Muscle of back (tissue), 11 donors: ENCODE data around the gene PRLHR. TPM values are rescaled to one million over a fixed set of nuclear protein-coding genes. Genes with fewer than 3 reads are reported as not detected.
A peak's percentile ranks its signal among the peaks of the same experiment; 100 is the strongest.

Experiments
- DNase-seq, 3 donors: peaks; one replicate each; pipeline versions ENCODE4 v3.0.0 to v3.0.0-alpha.2; 2013
- polyA plus RNA-seq, 10 donors: library from polyadenylated mRNA; unstranded; fragments of 120-200 nt; gene quantifications; one replicate each; pipeline ENCODE4 v1.2.1, GENCODE V29; 2013; ENCODE audit not compliant: insufficient read length in 10 of 10

PRLHR gene
- polyA plus RNA-seq, 10 donors = 0.04 to 0.06 TPM; not detected in 8

DNA sequence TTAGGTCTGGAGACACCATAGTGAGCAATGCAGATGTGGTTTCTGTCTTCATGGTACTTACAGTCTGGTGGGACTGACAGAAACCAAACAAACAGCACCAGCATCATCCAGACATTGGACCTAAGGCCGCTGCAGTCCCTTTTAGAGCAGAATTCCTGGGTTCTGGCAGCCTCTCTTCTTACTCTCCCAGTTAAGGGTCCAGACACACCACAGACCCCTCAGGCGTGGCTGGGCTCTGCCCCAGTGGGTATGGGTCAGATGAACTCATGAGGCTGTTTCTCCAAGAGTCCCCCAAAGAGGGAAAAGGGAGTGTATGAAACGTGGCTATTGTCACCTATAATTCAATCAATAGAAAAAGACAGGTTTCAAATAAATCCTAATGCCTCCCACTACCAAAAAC, 31.3 kb downstream of the PRLHR start:
- no peak for DNase-seq

DNA sequence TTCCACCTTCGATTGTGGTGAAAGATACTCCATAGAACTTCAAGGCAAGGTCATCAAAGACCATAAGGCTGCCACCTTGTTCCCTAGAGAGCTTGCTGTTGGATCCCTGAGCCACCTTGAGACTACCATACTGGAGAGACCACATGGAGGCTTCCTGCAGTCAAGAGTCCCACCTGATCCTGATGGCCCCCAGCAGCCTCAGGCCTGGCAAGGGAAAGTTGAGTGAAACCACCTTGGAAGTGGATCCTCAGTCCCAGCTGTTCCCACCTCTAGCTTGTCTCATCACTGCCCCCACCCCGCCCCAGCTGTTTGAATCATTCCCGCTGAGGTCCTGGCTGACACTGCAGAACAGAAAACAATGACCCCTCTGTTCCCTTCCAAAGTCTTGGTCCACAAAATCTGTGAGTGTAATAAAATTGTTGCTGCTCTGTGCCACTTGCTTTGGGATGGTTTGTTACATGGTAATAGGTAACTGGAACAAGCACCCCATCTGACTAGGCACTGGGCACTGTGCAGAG, 32.0 kb downstream of the PRLHR start:
- peak in 1 of 3 donors; percentile 3 for DNase-seq

DNA sequence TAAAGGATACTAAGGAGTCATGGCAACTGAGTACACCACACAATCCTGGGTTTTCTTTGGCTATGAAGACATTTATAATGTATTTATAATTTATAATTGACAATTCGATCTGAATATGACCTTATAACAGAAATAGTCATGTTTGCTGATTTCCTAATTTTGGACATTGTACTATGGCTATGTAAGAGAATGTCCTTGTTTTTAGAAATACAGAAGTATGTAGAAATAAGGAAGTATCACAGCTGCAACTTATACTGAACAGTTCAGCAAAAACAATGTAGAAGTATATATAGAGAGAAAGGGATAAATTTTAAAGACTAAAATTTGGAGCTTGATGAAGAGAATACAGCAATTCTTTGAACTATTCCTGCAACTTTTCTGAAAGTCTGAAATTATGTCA, 32.6 kb downstream of the PRLHR start:
- no peak for DNase-seq

DNA sequence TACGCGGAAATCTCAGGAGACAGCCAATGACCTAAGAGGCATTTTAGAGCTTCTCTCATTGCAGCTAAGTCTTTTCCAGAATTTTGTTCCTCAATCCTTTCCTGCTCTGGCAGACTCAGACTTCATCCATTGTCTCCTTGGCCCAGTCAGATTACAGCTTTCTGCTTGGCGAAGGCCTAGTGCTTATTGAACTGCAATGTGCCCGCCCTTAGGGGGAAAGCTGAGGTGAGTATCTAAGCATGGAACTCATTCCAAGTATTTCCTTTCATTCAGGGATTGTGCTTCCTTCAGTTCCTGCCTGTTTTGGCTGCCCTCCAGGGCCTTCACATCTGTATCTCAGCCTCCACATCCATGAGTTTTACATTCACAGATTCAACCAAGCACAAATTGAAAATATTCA, 37.5 kb downstream of the PRLHR start:
- peak in 1 of 3 donors; percentile 11 for DNase-seq

DNA sequence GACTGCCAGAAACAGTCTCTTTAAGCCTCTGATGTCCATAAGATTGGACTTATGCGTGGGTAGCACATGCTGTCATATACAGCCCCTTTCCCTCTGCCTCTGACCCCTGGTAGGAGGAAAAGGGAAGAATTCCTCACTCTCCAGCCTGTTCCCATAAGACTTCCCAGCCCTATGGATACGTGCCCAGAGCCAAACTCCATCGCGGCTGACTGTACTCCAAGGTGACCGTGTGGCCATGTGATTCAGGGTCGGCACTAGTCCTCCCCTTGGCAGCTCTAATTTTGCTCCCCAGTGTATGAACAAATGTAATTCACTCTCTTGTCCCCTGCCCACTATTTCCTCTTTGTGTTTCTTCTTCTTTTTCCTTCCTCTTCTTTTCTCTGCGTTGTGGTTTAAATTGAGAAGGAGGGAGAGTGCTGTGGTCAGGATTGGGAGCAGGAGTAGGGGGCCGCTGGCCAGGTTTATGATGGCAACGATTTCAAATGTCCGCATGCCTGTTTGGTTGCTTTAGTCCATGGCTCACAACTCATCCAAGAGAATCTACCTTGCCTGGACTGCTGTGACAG, 43.8 kb downstream of the PRLHR start:
- peak in 1 of 3 donors; percentile 5 for DNase-seq

DNA sequence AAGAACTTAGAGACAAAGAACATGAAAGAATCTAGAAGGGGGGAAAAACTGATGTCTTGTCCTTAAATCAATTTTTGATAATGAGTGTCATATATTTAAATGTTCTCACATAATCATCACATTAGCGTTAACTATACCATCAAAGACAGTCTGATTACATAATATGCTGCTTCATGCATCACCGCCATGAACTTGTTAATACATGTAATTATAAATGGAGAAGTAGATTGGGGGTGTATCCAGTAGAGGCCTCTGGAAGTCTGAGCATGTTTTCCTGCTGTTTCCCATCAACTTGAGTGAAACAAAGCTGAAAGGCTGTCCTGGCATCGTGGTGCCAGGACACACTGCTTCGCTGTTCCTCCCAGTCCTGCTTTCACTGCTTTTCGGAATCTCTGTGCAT, 48.2 kb downstream of the PRLHR start:
- DNase-seq = no peak

DNA sequence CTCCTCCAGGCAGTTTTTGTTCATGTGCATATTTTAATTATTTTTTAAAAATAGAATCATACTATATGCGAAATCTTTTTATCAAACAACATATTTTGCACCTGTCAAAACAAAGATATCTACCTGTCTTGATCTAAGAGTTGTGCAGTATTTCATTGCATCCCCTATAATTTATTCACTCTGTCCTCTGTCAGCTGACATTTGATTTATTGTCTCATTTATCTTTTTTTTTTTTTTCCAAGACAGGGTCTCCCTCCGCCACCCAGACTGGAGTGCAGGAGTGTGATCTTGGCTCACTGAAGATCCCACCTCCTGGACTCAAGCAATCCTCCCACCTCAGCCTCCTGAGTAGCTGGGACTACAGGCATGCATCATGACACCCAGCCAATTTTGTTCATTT, 49.0 kb downstream of the PRLHR start:
- no peak for DNase-seq

DNA sequence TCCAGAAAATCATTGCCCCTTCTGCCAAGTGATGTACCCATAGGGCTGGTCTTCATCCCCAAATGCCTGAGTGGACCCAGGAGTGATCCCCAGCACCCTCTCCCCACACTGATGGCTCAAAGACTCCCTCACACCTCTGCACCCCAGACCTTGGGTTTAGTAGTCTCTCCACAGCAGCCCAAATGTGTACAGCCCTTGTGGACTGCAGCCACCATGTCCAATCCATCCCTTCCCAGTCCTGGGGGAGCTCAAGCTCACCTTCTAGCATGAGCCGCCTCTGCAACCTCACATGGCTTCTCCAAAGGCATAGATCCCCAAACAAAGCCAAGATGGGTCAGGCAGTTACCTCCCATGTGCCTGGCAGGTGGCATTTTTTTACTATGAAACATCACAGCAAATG, 50.1 kb downstream of the PRLHR start:
- no peak for DNase-seq

DNA sequence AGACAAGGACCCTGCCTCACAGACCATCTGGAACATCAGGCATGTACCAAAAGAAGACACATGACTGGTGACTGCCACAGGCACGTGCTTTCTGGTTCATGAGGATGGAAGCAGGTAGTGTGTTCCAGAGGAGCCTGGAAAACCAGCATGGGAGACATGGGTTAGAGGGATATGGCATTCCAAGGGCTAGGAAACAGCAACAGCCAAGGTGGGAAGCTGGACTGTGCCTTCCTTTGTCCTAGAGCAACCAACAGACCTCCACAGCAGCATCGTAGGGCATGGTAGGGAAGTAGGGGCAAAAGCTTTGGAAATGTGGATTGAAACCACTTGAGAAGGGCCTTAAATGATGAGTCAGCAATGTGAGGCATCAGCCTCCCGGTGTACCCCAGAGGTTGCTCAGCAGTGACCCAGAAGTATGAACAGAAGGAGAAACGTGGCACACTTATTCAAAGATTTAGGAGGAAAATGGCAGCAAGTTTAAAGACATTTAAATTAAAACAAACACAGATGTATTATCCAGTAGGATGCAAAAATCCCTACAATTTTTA, 51.0 kb downstream of the PRLHR start:
- no peak for DNase-seq

DNA sequence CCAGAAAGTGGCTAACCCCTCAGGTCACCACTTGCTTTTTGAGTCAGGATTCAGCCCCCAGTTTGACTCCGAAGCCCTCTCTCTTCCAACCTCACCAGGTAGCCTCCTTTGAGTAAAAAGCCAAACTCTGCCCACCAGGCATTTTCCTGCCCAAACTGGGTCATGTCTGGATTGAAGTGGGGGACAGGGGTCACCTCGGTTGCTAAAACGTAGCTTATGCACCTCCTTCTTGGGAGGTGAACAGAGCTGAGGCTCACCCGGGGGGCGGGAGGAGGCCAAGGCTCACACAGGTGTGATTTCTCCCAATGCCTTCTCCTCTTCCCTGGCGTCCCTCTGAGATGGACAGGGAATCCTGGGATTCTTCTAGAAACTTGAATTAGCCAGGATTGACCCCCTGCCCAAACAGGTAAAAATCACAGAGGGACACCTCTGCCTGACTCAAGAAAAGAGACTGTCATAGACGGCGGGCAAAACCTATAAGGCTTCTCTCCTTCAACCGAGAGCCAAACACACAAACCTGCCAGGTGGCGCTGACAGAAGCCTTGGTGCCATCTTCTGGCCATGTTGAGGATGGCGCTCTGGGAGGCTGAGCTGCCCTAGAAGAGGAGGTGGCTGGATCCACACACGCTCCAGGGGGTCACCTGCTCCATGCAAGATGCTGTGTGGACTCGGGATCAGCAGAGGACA, 51.6 kb downstream of the PRLHR start:
- DNase-seq = peak in 1 of 3 donors; percentile 14

DNA sequence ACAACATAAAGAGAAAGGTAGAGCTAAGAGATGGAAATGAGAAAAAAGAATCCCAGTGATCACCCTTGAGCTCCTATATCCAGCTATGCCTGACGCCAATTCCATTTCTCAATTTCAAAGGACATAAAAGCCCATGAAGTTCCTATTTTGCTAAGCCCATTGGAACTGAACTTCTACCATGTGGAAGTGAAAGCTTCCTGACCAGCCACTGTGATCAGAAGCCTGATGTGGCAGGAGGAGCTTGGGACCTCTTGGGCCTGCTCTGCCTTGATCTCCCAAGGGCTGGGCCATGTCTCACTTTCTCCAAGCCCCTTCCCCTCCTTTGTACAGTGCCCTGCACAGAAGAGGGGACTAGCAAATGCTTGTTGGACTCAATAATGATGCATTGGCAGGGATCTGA, 52.7 kb downstream of the PRLHR start:
- DNase-seq = no peak

DNA sequence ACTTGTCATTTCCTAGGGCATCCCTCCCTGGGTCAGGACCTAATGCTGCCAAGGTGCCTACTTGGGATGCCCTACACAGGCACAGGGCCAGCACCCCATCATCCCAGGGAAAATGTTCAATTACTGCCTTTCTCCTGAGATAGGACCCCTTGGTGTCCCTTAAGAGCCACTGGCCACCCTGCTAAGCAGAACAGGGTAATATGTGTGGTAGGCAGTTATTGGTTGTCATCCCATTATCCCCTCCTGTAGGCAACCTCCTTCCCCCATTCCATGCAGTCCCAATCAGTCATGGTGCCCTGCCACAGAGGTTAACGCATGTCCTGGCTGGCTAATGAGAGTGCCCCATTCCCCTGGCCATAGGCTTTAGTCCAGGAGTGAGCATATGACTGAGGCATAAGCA, 53.2 kb downstream of the PRLHR start:
- DNase-seq = no peak

DNA sequence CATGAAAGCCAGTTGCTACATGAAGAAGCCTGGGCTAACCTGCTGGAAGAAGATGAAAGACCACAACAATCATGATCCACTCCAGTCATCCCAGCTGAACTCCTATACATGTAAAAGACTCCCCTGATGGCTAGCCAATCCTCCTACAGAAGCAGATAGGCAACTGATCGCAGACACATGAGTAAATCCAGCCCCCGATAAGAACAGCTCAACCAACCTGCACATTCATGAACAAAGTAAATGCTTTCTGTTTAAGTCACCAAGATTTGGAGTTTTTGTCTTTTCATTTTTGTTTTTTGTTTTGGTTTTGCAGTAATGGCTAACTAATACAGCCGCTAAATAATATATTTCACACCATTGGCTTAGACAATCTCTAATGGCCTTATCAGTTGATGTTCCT, 53.7 kb downstream of the PRLHR start:
- no peak for DNase-seq

Other genes starting within 250 kb of the PRLHR start
- gene CACUL1, start 159.3 kb upstream of the PRLHR start, polyA plus RNA-seq = 10 to 100 TPM; 16.7 to 27.8 (median 21.4) TPM